IPS-18c (cell line): Measurements from ENCODE around the gene RAVER2.
"Not testable (repeated sequence)": the region's sequence is repeated elsewhere in the genome, so short reads cannot be mapped to it uniquely, and the experiment has no call there.

Experiments
- H3K4me3 ChIP-seq: 2 replicates; pipeline ENCODE4 v1.7.0; 2013; ENCODE audit warnings: low read depth, mild to moderate bottlenecking, low read length, moderate library complexity; ENCODE audit not compliant: insufficient read depth
- H3K9me3 ChIP-seq: one replicate; pipeline ENCODE4 v1.6.1; 2013; ENCODE audit warnings: mild to moderate bottlenecking, low read length, moderate library complexity; ENCODE audit not compliant: control insufficient read depth, insufficient read depth

Gene RAVER2

GRCh38 chr1:64773306-64773705, 28.4 kb downstream of the RAVER2 start:
- not testable (repeated sequence) for H3K4me3 ChIP-seq

GRCh38 chr1:64775113-64775512, 30.2 kb downstream of the RAVER2 start:
- no peak overlapping the region for H3K4me3 ChIP-seq
- no peaks in the 10 kb centered on the region for H3K9me3 ChIP-seq

More at GRCh38 chr1:64773306-64773705, 28.4 kb downstream of the RAVER2 start:
- not testable (repeated sequence) for H3K9me3 ChIP-seq

DNA sequence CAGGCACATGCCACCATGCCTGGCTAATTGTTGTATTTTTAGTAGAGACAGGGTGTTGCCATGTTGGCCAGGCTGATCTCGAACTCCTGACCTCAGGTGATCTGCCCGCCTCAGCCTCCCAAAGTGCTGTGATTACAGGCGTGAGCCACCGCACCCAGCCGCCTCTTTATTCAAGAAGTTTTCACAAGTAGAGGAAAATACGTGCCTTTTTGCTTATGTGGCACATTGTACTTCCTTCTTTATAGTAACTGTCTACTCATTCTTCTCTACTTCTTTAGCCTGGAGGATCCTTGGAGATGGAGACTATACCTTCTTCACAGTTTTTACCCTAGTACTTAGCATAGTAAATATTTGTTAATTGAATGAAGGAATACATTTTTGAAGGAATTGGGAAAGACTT, 37.2 kb downstream of the RAVER2 start:
- not testable (repeated sequence) for H3K9me3 ChIP-seq, H3K4me3 ChIP-seq

- not testable (repeated sequence) for H3K9me3 ChIP-seq, H3K4me3 ChIP-seq
Measured at GRCh38 chr1:64782848-64783247, 38.0 kb downstream of the RAVER2 start.

GRCh38 chr1:64790832-64791487, 46.1 kb downstream of the RAVER2 start:
- H3K4me3 ChIP-seq = no peak overlapping the region
- peaks cover 6% of the 10 kb centered on the region for H3K9me3 ChIP-seq

DNA sequence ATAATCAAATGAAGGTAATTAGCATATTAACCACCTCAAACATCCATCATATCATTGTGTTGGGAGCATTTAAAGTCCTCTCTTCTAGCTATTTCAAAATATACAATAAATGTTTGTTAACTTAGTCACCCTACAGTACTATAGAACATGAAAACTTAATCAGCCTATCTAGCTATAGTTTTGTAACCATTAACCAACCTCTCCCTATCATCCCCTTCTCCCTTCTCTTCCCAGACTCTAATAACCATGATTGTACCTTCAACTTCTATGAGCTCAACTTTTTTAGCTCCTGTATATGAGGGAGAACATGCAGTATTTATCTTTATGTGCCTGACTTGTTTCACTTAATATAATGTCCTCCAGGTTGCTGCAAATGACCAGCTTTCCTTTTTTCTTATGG, 54.0 kb downstream of the RAVER2 start:
- Histone ChIP-seq H3K9me3 (no peaks in the 10 kb centered on the region), H3K4me3 (no peak overlapping the region)

DNA sequence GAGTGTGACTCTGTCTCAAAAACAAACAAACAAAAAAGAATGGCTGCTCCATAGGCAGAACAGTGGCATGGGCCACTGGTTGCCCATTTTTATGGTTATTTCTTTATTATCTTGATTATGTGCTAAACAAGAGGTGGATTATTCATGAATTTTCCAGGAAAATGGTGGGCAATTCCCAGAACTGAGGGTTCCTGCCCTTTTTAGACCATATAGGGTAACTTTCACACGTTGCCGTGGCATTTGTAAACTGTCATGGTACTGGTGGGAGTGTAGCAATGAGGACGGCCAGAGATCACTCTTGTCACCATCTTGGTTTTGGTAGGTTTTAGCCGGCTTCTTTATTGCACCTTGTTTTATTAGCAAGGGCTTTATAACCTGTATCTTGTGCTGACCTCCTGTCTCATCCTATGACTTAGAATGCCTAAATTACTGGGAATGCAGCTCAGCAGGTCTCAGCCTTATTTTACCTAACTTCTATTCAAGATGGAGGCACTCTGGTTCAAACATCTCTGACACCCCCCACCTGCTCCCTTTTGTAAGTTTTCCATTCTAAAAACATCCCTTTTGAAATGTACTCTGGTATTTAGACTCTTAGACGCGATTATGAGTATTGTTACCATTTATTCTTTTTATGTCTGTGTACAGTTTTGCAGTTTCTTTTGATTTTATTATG, 57.1 kb downstream of the RAVER2 start:
- H3K4me3 ChIP-seq = no peak overlapping the region
- no peaks in the 10 kb centered on the region for H3K9me3 ChIP-seq

DNA sequence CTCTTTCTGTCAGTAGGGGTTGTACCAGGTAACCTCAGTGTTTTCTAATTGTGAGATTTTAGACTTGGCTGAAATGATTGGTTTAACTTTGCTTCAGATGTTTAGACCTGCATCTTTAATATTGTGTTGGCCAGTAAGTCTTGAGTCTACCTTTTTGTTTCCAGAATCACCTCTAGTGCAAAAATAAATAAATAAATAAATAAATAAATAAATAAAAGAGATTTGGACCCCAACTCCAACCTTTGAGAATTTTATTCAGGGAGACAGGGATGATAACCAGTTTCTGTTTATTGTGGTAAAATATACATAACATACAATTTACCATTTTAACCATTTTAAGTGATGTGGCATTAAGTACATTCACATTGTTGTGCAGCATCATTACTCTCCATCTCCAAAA, 64.4 kb downstream of the RAVER2 start:
- Histone ChIP-seq H3K4me3 (no peak overlapping the region), H3K9me3 (no peaks in the 10 kb centered on the region)

GRCh38 chr1:64810001-64810400, 65.1 kb downstream of the RAVER2 start:
- Histone ChIP-seq H3K9me3 (no peaks in the 10 kb centered on the region), H3K4me3 (no peak overlapping the region)

DNA sequence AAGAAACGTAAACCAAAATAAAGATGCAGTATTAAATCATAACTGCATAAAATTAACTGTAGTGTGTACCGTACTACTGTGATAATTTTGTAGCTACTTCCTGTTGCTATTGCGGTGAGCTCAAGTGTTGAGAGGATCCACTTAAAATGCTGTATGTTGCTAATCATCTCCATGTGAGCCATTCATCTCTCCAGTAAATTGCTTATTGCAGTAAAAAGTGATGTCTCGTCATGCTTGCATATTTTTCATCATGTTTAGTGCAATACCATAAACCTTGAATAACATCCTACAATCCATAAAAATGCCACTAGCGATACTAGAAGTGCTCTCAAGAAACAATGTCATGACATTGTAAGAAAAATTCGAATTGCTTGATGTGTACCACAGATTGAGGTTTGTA, 66.3 kb downstream of the RAVER2 start:
- H3K4me3 ChIP-seq = no peak overlapping the region
- no peaks in the 10 kb centered on the region for H3K9me3 ChIP-seq

DNA sequence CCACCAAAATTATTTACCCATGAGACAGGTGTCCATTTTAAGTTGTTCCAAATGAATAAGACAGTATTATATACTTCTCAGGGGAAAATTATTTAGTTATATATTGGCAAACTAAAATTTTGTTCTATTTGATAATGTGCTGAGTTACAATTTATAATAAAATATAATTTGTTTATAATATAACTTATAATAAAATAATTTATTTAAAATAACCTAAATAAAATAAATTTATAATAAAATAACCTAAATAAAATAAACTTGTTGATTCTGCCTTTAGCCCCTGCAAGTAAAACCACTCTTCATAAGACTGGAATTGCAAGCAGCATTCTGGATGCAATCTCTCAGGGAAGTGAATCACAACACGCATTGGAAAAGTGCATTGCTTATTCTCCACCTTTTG, 69.6 kb downstream of the RAVER2 start:
- no peak overlapping the region for H3K4me3 ChIP-seq
- no peaks in the 10 kb centered on the region for H3K9me3 ChIP-seq

DNA sequence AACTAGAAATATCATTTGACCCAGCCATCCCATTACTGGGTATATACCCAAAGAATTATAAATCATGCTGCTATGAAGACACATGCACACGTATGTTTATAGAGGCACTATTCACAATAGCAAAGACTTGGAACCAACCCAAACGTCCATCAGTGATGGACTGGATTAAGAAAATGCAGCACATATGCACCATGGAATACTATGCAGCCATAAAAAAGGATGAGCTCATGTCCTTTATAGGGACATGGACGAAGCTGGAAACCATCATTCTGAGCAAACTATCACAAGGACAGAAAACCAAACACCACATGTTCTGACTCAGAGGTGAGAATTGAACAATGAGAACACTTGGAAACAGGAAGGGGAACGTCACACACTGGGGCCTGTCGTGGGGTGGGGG, 72.5 kb downstream of the RAVER2 start:
- not testable (repeated sequence) for H3K4me3 ChIP-seq

GRCh38 chr1:64820572-64820971, 75.7 kb downstream of the RAVER2 start:
- H3K9me3 ChIP-seq, H3K4me3 ChIP-seq: not testable (repeated sequence)

More for the DNA sequence above, 72.5 kb downstream of the RAVER2 start:
- H3K9me3 ChIP-seq = not testable (repeated sequence)

GRCh38 chr1:64822621-64823020, 77.7 kb downstream of the RAVER2 start:
- no peak overlapping the region for H3K4me3 ChIP-seq
- no peaks in the 10 kb centered on the region for H3K9me3 ChIP-seq

- Histone ChIP-seq H3K9me3 (no peaks in the 10 kb centered on the region), H3K4me3 (no peak overlapping the region)
Measured at GRCh38 chr1:64823691-64824476, 79.0 kb downstream of the RAVER2 start.

- no peak overlapping the region for H3K4me3 ChIP-seq
Measured at GRCh38 chr1:64826991-64827390, 82.1 kb downstream of the RAVER2 start.

GRCh38 chr1:64828829-64829228, 84.0 kb downstream of the RAVER2 start:
- H3K9me3 ChIP-seq = no peaks in the 10 kb centered on the region
- H3K4me3 ChIP-seq = no peak overlapping the region

More at GRCh38 chr1:64826991-64827390, 82.1 kb downstream of the RAVER2 start:
- no peaks in the 10 kb centered on the region for H3K9me3 ChIP-seq

GRCh38 chr1:64829411-64830029, 84.6 kb downstream of the RAVER2 start:
- no peak overlapping the region for H3K4me3 ChIP-seq
- H3K9me3 ChIP-seq = no peaks in the 10 kb centered on the region
